GM18511 (cell line): Measurements from ENCODE around the gene PTGR3.

Experiments
- ATAC-seq: cut with Tn5 transposase; IDR thresholded peaks from one replicate; pipeline ENCODE4 v1.9.1; 2021; ENCODE audit warnings: mild to moderate bottlenecking, moderate library complexity; ENCODE audit not compliant: unreplicated experiment

PTGR3 gene

DNA sequence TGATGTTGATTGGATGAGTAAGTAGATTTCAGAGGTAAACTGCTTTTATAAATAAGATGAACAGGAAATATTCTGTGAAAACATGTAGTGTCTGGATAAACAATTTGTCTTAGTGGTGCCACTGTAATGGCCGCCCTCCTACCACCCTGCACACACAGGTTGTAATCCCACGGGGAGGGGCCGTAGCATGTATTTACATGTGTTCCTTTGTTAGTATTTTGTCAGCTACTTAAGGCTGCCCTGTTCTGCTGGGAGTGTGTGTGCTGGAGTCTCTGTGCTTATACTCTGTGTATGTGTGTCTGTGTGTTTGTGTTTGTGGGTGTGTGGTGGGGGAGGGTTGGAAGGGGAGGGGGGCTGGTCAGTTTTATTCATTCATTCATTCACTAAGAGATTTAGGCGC lies 6.7 kb upstream of the PTGR3 start:
- no peak for ATAC-seq

DNA sequence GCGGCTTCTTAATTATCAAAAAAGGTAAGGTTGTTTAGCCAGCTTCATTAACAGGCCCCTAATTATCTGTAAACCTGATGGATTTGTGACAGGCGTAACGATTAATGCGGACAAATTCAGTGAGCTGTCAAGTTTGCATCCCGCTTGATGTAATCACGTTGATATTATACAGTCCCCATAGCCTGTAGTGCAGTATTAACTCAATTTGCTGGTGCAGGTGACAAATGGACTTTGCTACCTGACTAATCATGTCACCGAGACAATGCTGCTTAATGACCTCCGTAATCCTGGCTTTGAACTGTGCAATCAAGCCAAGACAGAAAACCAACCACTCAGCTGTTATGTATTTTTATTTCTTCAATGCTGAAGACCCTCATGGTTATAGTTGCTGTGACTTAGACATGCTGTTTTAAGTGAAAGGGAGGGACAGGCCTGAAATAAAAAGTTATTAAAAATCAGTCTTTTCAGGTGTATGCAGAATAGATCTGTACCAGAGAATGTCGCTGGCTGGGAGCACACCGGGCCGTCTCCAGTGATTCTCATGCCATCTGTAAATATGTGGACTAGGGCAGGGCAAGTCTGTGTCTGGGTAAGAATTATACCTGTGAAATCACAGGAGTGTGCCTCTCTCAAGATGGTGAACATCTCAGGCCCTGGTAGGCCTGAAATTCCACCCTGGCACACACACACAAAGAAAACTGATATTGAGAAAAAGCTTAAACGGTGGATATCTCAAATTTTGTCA lies 6.0 kb upstream of the PTGR3 start:
- no peak for ATAC-seq

GRCh38 chr18:75214332-75214690 lies 5.4 kb upstream of the PTGR3 start:
- no peak for ATAC-seq

DNA sequence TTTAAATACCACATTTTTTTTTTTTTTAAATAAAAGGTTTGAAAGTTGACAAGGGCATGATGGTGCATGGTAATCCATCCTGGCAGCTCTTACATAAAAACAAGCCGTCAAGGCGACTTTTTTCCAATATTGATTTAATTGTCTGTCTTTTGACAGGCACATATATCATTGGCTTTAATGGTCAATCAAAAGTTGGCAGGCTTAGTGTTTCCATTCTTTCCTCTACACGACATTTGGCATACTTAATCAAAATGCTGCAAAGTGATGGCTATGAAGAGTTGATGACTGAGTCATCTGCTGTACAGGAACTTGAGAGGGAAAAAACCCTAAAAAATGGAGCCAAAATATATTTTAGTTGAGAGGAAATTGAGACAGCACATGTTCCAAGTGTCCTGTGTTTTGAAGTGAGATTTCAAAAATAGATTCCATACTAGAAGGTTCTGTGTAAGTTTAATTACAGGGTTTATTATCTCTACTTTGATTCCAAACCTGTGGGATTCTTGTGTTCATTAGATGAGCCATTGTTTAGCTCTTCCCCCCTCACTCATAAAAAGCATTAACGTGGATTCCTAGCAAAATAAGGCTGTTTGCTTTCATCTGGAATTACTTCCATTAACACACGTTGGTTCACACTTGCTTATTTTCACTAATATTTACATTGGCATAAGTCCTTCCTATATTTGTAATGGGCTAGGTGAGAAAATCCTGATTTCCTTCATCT lies 4.8 kb upstream of the PTGR3 start:
- ATAC-seq = no peak

GRCh38 chr18:75212751-75213090 lies 3.8 kb upstream of the PTGR3 start:
- no peak for ATAC-seq

GRCh38 chr18:75211953-75212750 lies 3.2 kb upstream of the PTGR3 start:
- no peak for ATAC-seq

- ATAC-seq = no peak
Observed at GRCh38 chr18:75211626-75211952, 2.6 kb upstream of the PTGR3 start.

DNA sequence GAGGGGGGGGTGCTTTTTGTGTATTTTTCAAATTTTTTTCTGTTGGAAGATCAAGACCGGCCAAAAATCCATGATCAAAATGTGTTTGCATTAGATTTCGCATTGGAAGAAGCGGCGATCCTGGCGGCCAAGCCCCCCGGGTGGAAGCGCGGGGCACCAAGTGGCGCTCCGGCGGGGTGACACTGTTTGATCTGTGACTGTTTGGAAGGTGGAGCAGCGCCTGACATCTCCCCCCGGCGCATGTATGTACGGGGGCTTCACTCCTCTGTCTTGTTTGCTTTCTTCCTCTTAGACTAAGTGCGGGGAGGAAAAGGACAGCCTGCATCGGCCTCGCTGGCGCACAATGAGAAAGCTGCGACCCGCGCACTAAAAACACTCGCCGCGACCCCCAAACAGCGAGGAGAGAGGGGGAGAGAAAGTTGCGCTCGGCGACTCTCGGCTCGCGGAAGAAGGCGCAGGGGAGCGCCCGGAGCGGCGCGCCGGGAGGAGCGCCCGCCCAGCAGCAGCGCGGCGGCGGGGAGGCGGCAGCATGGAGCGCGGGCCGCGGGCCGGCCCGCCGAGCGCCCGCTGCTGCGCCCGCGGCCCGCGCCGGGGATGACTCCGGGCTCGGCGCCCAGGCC lies 2.2 kb upstream of the PTGR3 start:
- no peak for ATAC-seq

- ATAC-seq = peak; percentile 36
Observed at GRCh38 chr18:75210274-75211001, 1.5 kb upstream of the PTGR3 start, which contains the start of gene TSHZ1. Gene TSHZ1 (plus strand): TSS chr18:75210797. CDS start chr18:75211877, 1,080 bp downstream.

GRCh38 chr18:75209951-75210258 lies 966 bp upstream of the PTGR3 start:
- ATAC-seq = no peak

DNA sequence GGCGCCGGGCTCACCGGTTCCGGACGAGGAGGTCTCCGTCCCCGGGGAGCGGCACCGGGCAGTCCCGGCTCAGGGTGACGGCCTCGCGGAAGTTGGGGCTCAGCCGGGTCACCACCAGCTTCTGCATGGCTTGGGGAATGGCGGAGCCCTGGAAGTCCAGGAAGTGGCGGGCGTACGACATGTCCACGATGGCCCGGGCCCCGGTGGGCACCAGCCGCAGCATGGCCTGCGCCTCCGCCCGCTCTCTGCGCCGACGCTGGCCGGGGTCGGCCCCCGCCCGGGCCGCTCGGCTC lies 157 bp downstream of the PTGR3 start:
- peak; percentile 11 for ATAC-seq

- peak; percentile 9 for ATAC-seq
Observed at GRCh38 chr18:75208155-75208835, 644 bp downstream of the PTGR3 start.

- peak; percentile 0 for ATAC-seq
Observed at GRCh38 chr18:75207310-75208154, 1.4 kb downstream of the PTGR3 start.

DNA sequence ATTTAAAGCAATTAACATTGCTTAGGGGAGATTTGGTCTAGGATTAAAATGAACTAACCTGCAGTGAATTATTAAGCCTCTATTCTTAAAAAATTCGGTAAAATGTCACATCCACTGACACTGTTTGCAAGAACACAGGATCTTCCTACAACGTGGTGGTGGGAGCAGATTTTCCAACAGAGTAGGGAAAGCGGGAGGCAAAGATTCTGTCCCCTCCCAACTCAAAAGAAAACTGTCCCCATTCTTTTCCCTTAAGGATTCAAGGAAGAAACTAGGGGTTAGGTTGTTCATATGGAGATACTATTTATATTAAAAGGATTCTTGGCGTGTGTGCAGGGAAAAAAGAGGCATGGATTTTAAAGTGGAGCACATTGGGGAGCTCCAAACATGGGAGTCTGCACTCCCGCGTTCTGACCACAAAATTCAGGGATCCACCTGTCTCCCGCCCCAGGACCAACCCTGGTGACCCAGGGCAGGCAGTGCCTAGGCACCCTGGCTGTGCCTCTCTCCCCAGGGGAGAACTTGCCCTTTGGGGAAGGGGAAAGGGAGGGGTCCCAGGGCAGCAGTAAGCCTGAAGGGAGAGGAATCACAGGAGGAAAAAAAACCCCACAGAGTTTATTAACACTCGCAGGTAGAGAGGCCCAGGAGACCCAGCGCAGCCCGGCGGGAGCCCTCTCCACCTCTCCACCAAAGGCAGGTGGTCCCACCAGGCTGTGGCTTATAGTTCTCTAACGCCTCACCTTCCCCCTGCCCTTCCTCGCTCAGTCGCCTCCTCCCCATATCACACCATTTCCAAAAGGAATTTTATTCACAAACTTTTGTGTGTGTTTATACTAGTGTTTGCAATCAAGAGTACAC lies 2.3 kb downstream of the PTGR3 start:
- ATAC-seq = no peak

DNA sequence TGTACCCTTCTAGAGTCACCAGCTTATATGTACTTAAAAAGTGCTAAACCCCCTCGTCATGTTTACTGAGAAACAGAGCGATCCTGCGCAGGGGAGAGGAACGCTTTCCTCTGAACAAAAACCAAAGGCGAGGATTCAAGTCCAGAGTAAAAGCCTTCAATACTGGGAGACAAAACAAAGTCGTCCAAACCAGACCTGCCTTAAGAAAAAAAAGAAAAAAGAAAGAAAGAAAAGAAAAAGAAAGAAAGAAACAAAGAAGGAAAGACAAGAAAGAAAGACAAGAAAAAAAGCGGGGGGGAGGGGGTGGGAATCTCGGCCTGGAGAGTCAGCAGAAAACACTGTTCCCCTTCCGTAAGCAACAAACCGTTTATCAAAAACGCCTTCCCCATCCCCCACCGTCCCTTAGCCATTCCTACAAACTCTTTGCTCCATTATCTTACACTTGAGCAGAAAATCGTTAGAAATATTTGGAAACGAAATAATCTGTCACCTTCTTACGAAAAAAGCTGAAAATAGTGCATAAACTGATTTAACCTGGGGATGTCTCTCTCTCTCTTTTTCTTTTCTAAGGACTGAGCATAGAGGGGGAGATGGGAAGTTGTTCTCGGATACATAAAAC lies 3.3 kb downstream of the PTGR3 start:
- ATAC-seq = no peak

DNA sequence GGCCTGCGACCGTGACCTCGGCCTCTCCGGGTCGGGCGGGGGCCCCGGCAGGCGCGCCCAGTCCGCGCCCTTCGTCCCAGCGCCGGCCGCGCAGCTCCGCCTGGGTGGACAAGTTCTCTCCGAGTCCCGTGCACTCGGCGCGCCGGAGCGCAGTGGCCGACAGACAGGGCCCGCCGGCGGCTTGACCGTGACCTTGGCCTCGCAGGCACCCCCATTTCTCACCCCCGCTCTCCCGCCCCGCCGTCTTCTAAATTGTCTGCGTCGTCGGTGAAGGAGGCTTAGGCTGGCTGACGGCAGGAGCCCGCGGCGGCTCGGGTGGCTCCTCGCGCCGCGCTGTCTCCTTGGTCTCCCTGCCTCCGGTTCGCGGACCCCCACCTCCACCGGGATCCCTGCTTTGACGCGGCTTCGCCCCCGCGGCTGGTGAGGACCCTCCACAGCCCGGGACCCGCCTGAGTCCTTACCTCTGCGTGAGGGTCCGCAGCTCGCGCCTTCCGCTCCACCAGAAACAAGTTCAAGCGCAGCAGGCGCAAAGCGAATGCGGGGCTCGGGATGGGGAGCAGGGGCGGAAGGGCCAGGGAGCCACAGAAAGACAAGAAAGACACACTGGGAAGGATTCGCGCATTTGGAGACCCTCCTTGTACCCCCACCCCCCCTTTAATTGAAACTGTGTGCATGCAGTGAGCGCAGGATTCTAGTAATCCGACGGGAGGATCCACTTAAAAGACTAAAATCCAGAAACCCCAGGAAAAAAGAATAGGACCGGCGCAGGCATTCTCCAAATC lies 4.0 kb downstream of the PTGR3 start:
- ATAC-seq = no peak

- no peak for ATAC-seq
Observed at GRCh38 chr18:75204269-75204731, 4.6 kb downstream of the PTGR3 start.
